ENCODE data around the gene PTBP3.

PTBP3 gene

GRCh38 chr9:112315331-112316257, 17.8 kb downstream of the PTBP3 start:
- ChIA-PET POLR2A (no interaction called here), CTCF (interaction anchor here (0.6 to 1.3 kb wide), 5 partner anchors 12 to 1867 kb away, joined by 3 to 4 read pairs (median 3); no protein-coding TSS in a partner anchor)
- no peaks in the 10 kb centered on the region; a peak in 1 of 3 replicates for H3K36me3 ChIP-seq (ENCODE audit: control insufficient read depth in 2 of 2, insufficient read depth in 1 of 2, low read length in 2 of 2)
- H3K27ac ChIP-seq (ENCODE audit: extremely low read depth, low read depth, low read length), result no peak overlapping the region
- H3K9me3 ChIP-seq (ENCODE audit: control insufficient read depth, insufficient read depth, low read depth, low read length), result no peaks in the 10 kb centered on the region
- no peaks in the 10 kb centered on the region for H3K4me1 ChIP-seq (ENCODE audit: control insufficient read depth, insufficient read depth, low read length)
- TF ChIP-seq, protein P1, sequence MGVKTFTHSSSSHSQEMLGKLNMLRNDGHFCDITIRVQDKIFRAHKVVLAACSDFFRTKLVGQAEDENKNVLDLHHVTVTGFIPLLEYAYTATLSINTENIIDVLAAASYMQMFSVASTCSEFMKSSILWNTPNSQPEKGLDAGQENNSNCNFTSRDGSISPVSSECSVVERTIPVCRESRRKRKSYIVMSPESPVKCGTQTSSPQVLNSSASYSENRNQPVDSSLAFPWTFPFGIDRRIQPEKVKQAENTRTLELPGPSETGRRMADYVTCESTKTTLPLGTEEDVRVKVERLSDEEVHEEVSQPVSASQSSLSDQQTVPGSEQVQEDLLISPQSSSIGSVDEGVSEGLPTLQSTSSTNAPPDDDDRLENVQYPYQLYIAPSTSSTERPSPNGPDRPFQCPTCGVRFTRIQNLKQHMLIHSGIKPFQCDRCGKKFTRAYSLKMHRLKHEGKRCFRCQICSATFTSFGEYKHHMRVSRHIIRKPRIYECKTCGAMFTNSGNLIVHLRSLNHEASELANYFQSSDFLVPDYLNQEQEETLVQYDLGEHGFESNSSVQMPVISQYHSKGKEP (tag by site-specific recombination; IDR thresholded peaks at IDR 0.05), result no peak
- TF ChIP-seq, protein P2, sequence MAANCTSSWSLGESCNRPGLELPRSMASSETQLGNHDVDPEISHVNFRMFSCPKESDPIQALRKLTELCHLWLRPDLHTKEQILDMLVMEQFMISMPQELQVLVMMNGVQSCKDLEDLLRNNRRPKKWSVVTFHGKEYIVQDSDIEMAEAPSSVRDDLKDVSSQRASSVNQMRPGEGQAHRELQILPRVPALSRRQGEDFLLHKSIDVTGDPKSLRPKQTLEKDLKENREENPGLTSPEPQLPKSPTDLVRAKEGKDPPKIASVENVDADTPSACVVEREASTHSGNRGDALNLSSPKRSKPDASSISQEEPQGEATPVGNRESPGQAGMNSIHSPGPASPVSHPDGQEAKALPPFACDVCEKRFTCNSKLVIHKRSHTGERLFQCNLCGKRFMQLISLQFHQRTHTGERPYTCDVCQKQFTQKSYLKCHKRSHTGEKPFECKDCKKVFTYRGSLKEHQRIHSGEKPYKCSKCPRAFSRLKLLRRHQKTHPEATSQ (tag by site-specific recombination; IDR thresholded peaks at IDR 0.05), result no peak
- no peak for TF ChIP-seq WT1 (tag by site-specific recombination; IDR thresholded peaks at IDR 0.05)
- TF ChIP-seq ZNF335 (tag by site-specific recombination; conservative IDR thresholded peaks at IDR 0.05), result no peak
- TF ChIP-seq, protein P3, sequence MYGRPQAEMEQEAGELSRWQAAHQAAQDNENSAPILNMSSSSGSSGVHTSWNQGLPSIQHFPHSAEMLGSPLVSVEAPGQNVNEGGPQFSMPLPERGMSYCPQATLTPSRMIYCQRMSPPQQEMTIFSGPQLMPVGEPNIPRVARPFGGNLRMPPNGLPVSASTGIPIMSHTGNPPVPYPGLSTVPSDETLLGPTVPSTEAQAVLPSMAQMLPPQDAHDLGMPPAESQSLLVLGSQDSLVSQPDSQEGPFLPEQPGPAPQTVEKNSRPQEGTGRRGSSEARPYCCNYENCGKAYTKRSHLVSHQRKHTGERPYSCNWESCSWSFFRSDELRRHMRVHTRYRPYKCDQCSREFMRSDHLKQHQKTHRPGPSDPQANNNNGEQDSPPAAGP (tag by site-specific recombination; IDR thresholded peaks at IDR 0.05), result no peak
- no peak for TF ChIP-seq MYNN (tag by site-specific recombination; IDR thresholded peaks at IDR 0.05; ENCODE audit: borderline replicate concordance)
- TF ChIP-seq MZF1 (tag by site-specific recombination; IDR thresholded peaks at IDR 0.05; ENCODE audit: borderline replicate concordance), result no peak
- no peak for TF ChIP-seq ZNF624 (tag by site-specific recombination; IDR thresholded peaks at IDR 0.05)
- no peak for TF ChIP-seq KLF7 (tag by site-specific recombination; IDR thresholded peaks at IDR 0.05; ENCODE audit: borderline replicate concordance)
- no peak for TF ChIP-seq ZNF629 (tag by site-specific recombination; IDR thresholded peaks at IDR 0.05)
- no peak for TF ChIP-seq KLF10 (tag by site-specific recombination; IDR thresholded peaks at IDR 0.05)
- no peak for TF ChIP-seq PRDM1 (tag by site-specific recombination; IDR thresholded peaks at IDR 0.05)
- no peak for TF ChIP-seq KLF8 (tag by site-specific recombination; IDR thresholded peaks at IDR 0.05)
- no peak for TF ChIP-seq ZNF175 (tag by site-specific recombination; IDR thresholded peaks at IDR 0.05)
- TF ChIP-seq ZNF211 (tag by site-specific recombination; IDR thresholded peaks at IDR 0.05; ENCODE audit: low read depth), result no peak
- no peak overlapping the region for H3K4me3 ChIP-seq (ENCODE audit: low read depth, low read length)

DNA sequence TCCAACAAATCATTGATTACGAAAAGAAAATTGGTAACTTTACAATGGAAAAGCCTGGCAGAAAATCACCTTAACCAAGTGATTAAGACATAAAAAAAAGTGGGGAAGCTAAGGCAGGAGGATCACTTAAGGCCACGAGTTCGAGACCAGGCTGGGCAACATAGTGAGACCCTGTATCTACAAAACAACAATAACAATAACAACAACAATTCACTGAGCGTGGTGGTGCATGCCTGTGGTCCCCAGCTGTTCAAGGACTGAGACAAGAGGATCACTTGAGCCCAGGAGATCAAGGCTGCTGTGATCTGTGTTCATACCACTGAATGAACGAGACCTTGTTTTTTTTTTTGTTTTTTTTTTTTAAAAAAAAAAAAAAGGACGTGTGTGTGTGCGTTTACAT, 21.3 kb downstream of the PTBP3 start:
- ChIA-PET CTCF (no interaction called here), POLR2A (no interaction called here)
- no peak for TF ChIP-seq ZFP37 (tag by site-specific recombination; IDR thresholded peaks at IDR 0.05)
- TF ChIP-seq ZNF423 (tag by site-specific recombination; IDR thresholded peaks at IDR 0.05), result no peak
- TF ChIP-seq, protein P4, sequence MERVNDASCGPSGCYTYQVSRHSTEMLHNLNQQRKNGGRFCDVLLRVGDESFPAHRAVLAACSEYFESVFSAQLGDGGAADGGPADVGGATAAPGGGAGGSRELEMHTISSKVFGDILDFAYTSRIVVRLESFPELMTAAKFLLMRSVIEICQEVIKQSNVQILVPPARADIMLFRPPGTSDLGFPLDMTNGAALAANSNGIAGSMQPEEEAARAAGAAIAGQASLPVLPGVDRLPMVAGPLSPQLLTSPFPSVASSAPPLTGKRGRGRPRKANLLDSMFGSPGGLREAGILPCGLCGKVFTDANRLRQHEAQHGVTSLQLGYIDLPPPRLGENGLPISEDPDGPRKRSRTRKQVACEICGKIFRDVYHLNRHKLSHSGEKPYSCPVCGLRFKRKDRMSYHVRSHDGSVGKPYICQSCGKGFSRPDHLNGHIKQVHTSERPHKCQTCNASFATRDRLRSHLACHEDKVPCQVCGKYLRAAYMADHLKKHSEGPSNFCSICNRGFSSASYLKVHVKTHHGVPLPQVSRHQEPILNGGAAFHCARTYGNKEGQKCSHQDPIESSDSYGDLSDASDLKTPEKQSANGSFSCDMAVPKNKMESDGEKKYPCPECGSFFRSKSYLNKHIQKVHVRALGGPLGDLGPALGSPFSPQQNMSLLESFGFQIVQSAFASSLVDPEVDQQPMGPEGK (tag by site-specific recombination; IDR thresholded peaks at IDR 0.05), result no peak
- TF ChIP-seq, protein P5, sequence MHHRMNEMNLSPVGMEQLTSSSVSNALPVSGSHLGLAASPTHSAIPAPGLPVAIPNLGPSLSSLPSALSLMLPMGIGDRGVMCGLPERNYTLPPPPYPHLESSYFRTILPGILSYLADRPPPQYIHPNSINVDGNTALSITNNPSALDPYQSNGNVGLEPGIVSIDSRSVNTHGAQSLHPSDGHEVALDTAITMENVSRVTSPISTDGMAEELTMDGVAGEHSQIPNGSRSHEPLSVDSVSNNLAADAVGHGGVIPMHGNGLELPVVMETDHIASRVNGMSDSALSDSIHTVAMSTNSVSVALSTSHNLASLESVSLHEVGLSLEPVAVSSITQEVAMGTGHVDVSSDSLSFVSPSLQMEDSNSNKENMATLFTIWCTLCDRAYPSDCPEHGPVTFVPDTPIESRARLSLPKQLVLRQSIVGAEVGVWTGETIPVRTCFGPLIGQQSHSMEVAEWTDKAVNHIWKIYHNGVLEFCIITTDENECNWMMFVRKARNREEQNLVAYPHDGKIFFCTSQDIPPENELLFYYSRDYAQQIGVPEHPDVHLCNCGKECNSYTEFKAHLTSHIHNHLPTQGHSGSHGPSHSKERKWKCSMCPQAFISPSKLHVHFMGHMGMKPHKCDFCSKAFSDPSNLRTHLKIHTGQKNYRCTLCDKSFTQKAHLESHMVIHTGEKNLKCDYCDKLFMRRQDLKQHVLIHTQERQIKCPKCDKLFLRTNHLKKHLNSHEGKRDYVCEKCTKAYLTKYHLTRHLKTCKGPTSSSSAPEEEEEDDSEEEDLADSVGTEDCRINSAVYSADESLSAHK (tag by site-specific recombination; IDR thresholded peaks at IDR 0.05), result no peak
- 0 out of 2 replicates have a peak, but pooled peaks have one; percentile 32 for TF ChIP-seq ZNF362 (tag by site-specific recombination; IDR thresholded peaks at IDR 0.05)
- no peak for TF ChIP-seq ZNF473 (tag by site-specific recombination; IDR thresholded peaks at IDR 0.05)
- no peak for TF ChIP-seq ZFHX2 (tag by site-specific recombination; conservative IDR thresholded peaks at IDR 0.05)
- Histone ChIP-seq H3K36me3 (ENCODE audit: control insufficient read depth in 2 of 2, insufficient read depth in 1 of 2, low read length in 2 of 2) (no peaks in the 10 kb centered on the region), H3K9me3 (ENCODE audit: control insufficient read depth, insufficient read depth, low read depth, low read length) (no peaks in the 10 kb centered on the region), H3K4me3 (ENCODE audit: low read depth, low read length) (no peak overlapping the region), H3K4me1 (ENCODE audit: control insufficient read depth, insufficient read depth, low read length) (no peaks in the 10 kb centered on the region), H3K27ac (ENCODE audit: extremely low read depth, low read depth, low read length) (no peak overlapping the region)
